Ovary (tissue), 9 donors: Measurements from ENCODE around the gene GAS6. TPM values are rescaled to one million over a fixed set of nuclear protein-coding genes. Genes with fewer than 3 reads are reported as not detected.
A peak's percentile ranks its signal among the peaks of the same experiment; 100 is the strongest.

ENCODE experiments used
- DNase-seq, 5 donors: peaks; one replicate each; pipeline ENCODE4 v3.0.0-alpha.2; 2019 to 2020
- H3K27ac ChIP-seq, 2 donors: fragments of 200-600 bp; one replicate each; pipeline versions ENCODE4 v1.5.1 to v1.8.0; 2019 to 2022
- H3K27me3 ChIP-seq: fragments of 200-600 bp; one replicate; pipeline ENCODE4 v1.8.0; 2022
- H3K36me3 ChIP-seq: fragments of 200-600 bp; sonication (generic); one replicate; pipeline ENCODE4 v1.5.1; 2019
- H3K4me1 ChIP-seq: one replicate; pipeline ENCODE4 v1.8.1; 2013; ENCODE audit warnings: mild to moderate bottlenecking, moderate library complexity; ENCODE audit not compliant: insufficient read depth
- H3K4me3 ChIP-seq: fragments of 200-600 bp; sonication (generic); one replicate; pipeline ENCODE4 v1.5.1; 2017
- H3K9me3 ChIP-seq, 2 donors: fragments of 200-600 bp in 1 of 2; sonication (generic) in 1 of 2; one replicate each; pipeline versions ENCODE4 v1.5.1 to v1.8.1; 2013 to 2019; ENCODE audit warnings: mild to moderate bottlenecking in 1 of 2, moderate library complexity in 1 of 2
- EP300 ChIP-seq: sonication (generic); formaldehyde crosslinking; IDR thresholded peaks from one replicate; pipeline ENCODE4 v1.6.1; 2017; ENCODE audit warnings: antibody characterized with exemption
- POLR2A ChIP-seq: fragments of 450-650 bp; IDR thresholded peaks from one replicate; pipeline ENCODE4 v1.6.1; 2017; ENCODE audit warnings: antibody characterized with exemption, mild to moderate bottlenecking, moderate library complexity
- WGBS, 3 donors: extraction: QIAGEN DNeasy Blood & Tissue Kit in 1 of 3; methylation state at CpG; one replicate each; pipeline versions ENCODE4 v1.1.5 to v1.1.7; 2013 to 2017; 5-methylcytosine and 5-hydroxymethylcytosine counted together
- intact Hi-C, 4 donors: fragments of 100-400 bp; cut with DNase I; formaldehyde crosslinking; loops; one replicate each; pipeline versions ENCODE4 v1.11.0 to v1.15.1; 2022 to 2023
- polyA plus RNA-seq, 2 donors: library from polyadenylated mRNA; stranded (reverse); fragments of 200-250 nt in 1 of 2; fragments of 350-450 nt in 1 of 2; fragmentation: Illumina TruSeq in 1 of 2; extraction: RNeasy Lipid Tissue Mini Kit (QIAGEN cat#74804) in 1 of 2; gene quantifications; one replicate each; pipeline ENCODE4 v1.2.3, GENCODE V29; 2013 to 2014
- total RNA-seq, 7 donors: library from RNA; depleted of rRNA in 2 of 7; stranded (reverse); fragments of >200 nt in 2 of 7; fragmentation: NEBNext Ultra II Directional in 3 of 7; extraction: Animal tissue kit (Norgen Biotek cat#: 25700) in 3 of 7; gene quantifications; one replicate each; pipeline versions ENCODE4 v1.1.0 to v1.2.4, GENCODE V29; 2016 to 2023
- TF ChIP-seq, protein P1 (sequence below), 3 donors: fragments of 450-650 bp in 2 of 3; fragments of 200-600 bp in 1 of 3; IDR thresholded peaks; one replicate each; pipeline versions ENCODE4 v1.5.1 to v1.8.0; 2016 to 2022; ENCODE audit warnings: antibody characterized with exemption in 3 of 3, mild to moderate bottlenecking in 1 of 3
- donor health status: DM: no; HTN: no; CAD: no; lungs with moderate emphysema.
- donor health status: DM: no; HTN: no; CAD: no.
- donor health status: Bipolar disorder and iron deficiency.
- donor health status: DM: yes; HTN: yes; CAD: no.
- donor health status: DM: no; HTN: no; CAD: no.
- donor health status: DM: yes; HTN: yes; CAD: no.

Gene GAS6
- total and polyA plus RNA-seq, 9 donors: 44.9 to 336 (median 143) TPM

DNA sequence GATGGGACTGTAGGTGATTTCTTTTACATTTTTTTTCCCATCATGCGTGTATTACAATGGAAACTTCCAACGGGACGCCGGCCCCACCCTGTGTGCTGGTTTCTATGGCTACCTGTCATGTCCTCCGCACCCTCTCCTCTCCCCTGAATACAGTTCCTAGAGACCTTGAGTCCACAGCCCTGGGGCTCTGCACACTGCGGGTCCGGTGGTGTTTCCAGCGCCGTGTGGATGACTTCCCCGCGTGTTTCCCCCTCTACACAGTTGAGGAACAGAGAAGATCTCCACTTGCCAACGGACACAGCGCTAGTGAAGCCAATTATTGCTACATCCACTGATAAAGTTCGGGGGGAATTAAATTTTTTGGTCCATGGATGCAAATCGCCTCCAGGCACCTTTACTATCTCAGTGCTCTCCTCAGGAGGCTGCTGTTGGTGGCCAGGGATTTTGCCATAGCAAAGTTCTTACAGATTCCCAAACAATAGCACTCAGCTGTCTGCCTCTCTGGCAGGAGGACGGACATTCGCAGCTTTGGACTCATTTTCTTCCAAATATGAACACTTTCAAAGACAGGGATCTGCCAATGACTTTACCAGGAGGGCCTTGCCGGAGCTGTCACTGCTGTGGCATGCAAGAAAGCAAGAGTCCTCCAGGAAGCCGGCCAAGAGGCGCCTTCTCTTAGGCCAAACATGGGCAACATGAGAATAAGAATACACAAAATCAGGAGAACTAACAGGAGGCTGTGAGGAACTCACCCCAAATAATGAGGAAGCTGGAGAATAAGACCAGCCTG lies 39.3 kb upstream of the GAS6 start:
- 74 to 76% (median 76%) methylated on average over 20 of the region's 20 CpGs for whole genome bisulfite sequencing, 3 donors
- Histone ChIP-seq H3K27ac (no peak overlapping the region), H3K4me1 (no peaks in the 10 kb centered on the region), H3K9me3 (no peaks in the 10 kb centered on the region), H3K4me3 (no peak overlapping the region), H3K36me3 (no peaks in the 10 kb centered on the region), H3K27me3 (no peaks in the 10 kb centered on the region)
- DNase-seq: peak in 1 of 5 donors; percentile 36
- intact Hi-C loops: no loop called here
- TF ChIP-seq EP300 (no peak), POLR2A (no peak)
- TF ChIP-seq, protein P1, sequence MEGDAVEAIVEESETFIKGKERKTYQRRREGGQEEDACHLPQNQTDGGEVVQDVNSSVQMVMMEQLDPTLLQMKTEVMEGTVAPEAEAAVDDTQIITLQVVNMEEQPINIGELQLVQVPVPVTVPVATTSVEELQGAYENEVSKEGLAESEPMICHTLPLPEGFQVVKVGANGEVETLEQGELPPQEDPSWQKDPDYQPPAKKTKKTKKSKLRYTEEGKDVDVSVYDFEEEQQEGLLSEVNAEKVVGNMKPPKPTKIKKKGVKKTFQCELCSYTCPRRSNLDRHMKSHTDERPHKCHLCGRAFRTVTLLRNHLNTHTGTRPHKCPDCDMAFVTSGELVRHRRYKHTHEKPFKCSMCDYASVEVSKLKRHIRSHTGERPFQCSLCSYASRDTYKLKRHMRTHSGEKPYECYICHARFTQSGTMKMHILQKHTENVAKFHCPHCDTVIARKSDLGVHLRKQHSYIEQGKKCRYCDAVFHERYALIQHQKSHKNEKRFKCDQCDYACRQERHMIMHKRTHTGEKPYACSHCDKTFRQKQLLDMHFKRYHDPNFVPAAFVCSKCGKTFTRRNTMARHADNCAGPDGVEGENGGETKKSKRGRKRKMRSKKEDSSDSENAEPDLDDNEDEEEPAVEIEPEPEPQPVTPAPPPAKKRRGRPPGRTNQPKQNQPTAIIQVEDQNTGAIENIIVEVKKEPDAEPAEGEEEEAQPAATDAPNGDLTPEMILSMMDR (IDR thresholded peaks at IDR 0.05): no peak

DNA sequence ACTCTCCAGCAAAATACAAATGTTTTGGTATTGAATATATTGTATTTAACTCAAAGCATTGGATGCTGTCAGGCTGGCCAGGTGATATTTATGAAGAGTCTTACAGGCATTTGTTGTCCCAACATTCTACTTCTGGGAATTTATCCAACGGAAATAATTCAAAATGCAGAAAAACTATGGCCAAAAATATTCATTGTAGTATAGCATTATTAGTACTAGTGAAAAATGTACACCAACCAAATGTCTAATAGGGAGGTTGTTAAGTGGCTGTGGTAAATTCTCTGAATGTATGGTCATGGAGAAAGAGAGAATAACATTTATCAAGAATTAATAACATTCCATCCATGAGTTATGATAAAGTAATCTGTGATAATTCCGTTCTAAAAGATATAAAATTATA lies 38.6 kb upstream of the GAS6 start:
- Histone ChIP-seq H3K9me3 (no peaks in the 10 kb centered on the region), H3K27me3 (no peaks in the 10 kb centered on the region), H3K36me3 (no peaks in the 10 kb centered on the region), H3K4me3 (no peak overlapping the region), H3K4me1 (no peaks in the 10 kb centered on the region), H3K27ac (no peak overlapping the region)
- TF ChIP-seq EP300: no peak
- TF ChIP-seq, protein P1 (IDR thresholded peaks at IDR 0.05): no peak
- TF ChIP-seq POLR2A: no peak
- WGBS, 3 donors: 15 to 19% (median 18%) methylated on average over 2 of the region's 2 CpGs
- no peak for DNase-seq
- intact Hi-C loops: no loop called here

DNA sequence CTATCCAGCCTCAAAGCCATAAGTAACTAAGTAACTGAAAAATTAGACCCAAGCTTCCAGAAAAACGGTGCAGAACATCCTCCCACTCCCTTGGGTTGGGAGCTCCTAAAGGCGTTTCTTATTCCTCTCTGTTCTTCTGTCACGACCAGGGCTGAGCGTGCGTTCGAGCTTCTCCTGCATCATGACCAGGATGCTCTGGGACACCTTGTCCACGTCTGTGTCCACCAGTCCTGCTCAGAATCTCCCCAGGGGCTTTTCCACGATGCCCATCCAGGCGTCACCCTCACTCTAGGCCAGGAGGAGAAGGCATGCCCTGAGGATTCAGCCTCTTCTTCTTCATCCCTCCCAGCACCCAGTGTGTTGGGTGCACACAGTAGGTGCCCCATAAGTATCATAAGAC lies 37.8 kb upstream of the GAS6 start:
- Histone ChIP-seq H3K9me3 (no peaks in the 10 kb centered on the region), H3K27ac (no peak overlapping the region), H3K4me1 (no peaks in the 10 kb centered on the region), H3K36me3 (no peaks in the 10 kb centered on the region), H3K27me3 (no peaks in the 10 kb centered on the region), H3K4me3 (no peak overlapping the region)
- 67 to 72% (median 70%) methylated on average over 9 of the region's 9 CpGs for WGBS, 3 donors
- TF ChIP-seq EP300 (no peak), POLR2A (no peak)
- TF ChIP-seq, protein P1 (IDR thresholded peaks at IDR 0.05): no peak
- no peak for DNase-seq
- intact Hi-C loops: no loop called here

DNA sequence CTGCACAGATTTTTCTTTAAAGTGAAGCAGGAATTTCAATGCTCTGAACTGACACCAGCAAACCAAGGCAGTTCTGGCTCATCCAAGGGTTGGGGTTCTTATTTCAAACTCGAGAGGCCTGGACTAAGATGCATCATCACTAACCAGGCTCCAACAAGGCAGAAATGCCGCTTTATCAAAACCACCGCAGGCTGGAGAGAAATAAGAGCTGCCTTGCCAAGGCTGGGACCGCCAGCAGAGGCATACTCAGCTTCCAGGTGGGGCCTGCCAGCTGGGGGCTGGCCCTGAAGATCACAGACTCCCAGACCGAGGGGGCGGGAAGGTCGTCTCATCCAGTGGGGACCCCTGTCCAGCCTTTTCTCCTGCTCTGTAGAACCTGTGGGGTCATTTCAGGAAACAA lies 37.4 kb upstream of the GAS6 start:
- Histone ChIP-seq H3K9me3 (no peaks in the 10 kb centered on the region), H3K36me3 (no peaks in the 10 kb centered on the region), H3K27ac (no peak overlapping the region), H3K4me1 (no peaks in the 10 kb centered on the region), H3K4me3 (no peak overlapping the region), H3K27me3 (no peaks in the 10 kb centered on the region)
- no peak for TF ChIP-seq POLR2A
- DNase-seq: peak in 1 of 5 donors; percentile 27
- intact Hi-C loops: no loop called here
- 19 to 32% (median 25%) methylated on average over 7 of the region's 7 CpGs for WGBS, 3 donors

DNA sequence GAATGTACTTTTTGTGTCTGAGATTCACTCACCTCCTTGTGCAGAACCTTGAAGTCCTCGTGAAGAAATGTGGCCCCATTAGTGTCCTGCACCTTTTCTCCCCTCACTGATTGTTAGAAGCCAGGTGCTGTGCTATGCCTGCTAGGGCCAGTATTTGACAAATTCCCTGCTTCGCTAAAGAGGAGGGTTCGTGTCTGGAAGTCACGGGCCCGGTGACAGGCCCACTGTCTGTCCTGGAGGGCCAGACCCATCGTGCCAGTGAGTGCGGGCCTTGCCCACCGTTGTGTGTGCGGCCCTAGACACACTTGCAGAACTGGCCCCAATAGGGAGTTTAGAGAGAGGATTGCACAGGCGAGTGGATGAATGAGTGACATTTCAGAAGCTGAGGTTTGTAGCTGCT lies 36.8 kb upstream of the GAS6 start:
- Histone ChIP-seq H3K27me3 (no peaks in the 10 kb centered on the region), H3K27ac (no peak overlapping the region), H3K36me3 (no peaks in the 10 kb centered on the region), H3K4me1 (no peaks in the 10 kb centered on the region), H3K9me3 (no peaks in the 10 kb centered on the region), H3K4me3 (no peak overlapping the region)
- intact Hi-C loops: no loop called here
- WGBS, 3 donors: 82 to 89% (median 87%) methylated on average over 10 of the region's 10 CpGs
- DNase-seq: peak in 1 of 5 donors; percentile 4
- TF ChIP-seq POLR2A (no peak), EP300 (no peak)
- TF ChIP-seq, protein P1 (IDR thresholded peaks at IDR 0.05): no peak
